ENCODE results near the gene WDFY3.

DNA sequence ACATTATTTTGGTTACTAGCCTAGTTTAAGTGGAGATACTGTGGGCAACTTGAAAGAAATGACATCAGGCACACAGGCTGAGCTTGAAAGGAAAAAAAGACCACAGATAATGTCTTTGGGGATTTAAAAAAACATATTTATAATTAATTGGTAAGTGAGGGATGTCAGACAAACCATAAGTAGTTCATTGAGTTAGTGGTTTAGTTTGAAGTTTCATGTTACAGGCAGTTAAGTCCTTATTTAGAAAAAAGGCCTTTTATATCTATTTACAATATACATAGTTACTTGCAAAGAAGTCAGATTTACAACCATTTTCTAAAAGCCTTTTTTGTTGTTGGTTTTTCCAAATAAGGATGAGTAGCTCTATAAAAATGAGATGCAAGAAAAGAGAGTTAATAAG, 294.3 kb downstream of the WDFY3 start:
- TF ChIP-seq ELF4 (IDR thresholded peaks at IDR 0.05): no peak
- TF ChIP-seq BHLHE40 (IDR thresholded peaks at IDR 0.05; ENCODE audit: borderline replicate concordance): no peak
- no peak for TF ChIP-seq FOXK2 (IDR thresholded peaks at IDR 0.05)
- no peak for TF ChIP-seq TARDBP (IDR thresholded peaks at IDR 0.05)
- TF ChIP-seq FOXM1 (IDR thresholded peaks at IDR 0.05; ENCODE audit: borderline replicate concordance): no peak
- TF ChIP-seq ARNT (IDR thresholded peaks at IDR 0.05): no peak
- no peak for TF ChIP-seq NFRKB (IDR thresholded peaks at IDR 0.05)
- TF ChIP-seq SP1 (IDR thresholded peaks at IDR 0.05): no peak
- TF ChIP-seq CTBP1 (IDR thresholded peaks at IDR 0.05; ENCODE audit: borderline replicate concordance): no peak
